Measurements from ENCODE around the gene OSBPL2. TPM values are rescaled to one million over a fixed set of nuclear protein-coding genes. Genes with fewer than 3 reads are reported as not detected.

Gene OSBPL2
- total and polyA plus RNA-seq, 9 of the 15 experiments (the other 6 are each of a cell fraction or from before 2014, with no cell fraction given), result 2.5 to 25.6 (median 14.1) TPM

- TF ChIP-seq MNT (conservative IDR thresholded peaks at IDR 0.05) (no peak), KDM1A (IDR thresholded peaks at IDR 0.05) (no peak), NR0B1 (IDR thresholded peaks at IDR 0.05; ENCODE audit: partially characterized antibody) (no peak), SAFB2 (IDR thresholded peaks at IDR 0.05; ENCODE audit: borderline replicate concordance, low read depth, low read length, severe bottlenecking) (no peak), ZNF707 (CRISPR knock-in tag; conservative IDR thresholded peaks at IDR 0.05) (no peak), CXXC5 (CRISPR knock-in tag; IDR thresholded peaks at IDR 0.05) (no peak), CAMTA2 (CRISPR knock-in tag; conservative IDR thresholded peaks at IDR 0.05) (no peak), RBM25 (IDR thresholded peaks at IDR 0.05; ENCODE audit: low read depth, low read length, severe bottlenecking) (no peak), NBN (IDR thresholded peaks at IDR 0.05; ENCODE audit: low read depth) (no peak), ZNF717 (CRISPR knock-in tag; IDR thresholded peaks at IDR 0.05) (no peak), XRCC3 (IDR thresholded peaks at IDR 0.05) (no peak), HMBOX1 (IDR thresholded peaks at IDR 0.05) (no peak)
Measured at GRCh38 chr20:62195075-62195405, 43.3 kb upstream of the OSBPL2 start (continued).

All from K562 (cell line).